ENCODE results near the gene REV1.
"Not testable (repeated sequence)": the region's sequence is repeated elsewhere in the genome, so short reads cannot be mapped to it uniquely, and the experiment has no call there.

The REV1 gene

GRCh38 chr2:99489761-99490622, at the start of gene REV1:
REV1 (minus strand) TSS chr2:99490017; CDS start chr2:99464975, 25,042 bp downstream.
- DNase-seq (ENCODE audit: low spot score) = peak; percentile 94

GRCh38 chr2:99537910-99538485, 48.2 kb upstream of the REV1 start:
- no peak for DNase-seq (ENCODE audit: low spot score)

GRCh38 chr2:99524056-99524455, 34.2 kb upstream of the REV1 start:
- no peak for DNase-seq (ENCODE audit: low spot score)

GRCh38 chr2:99522157-99522556, 32.3 kb upstream of the REV1 start:
- no peak for DNase-seq (ENCODE audit: low spot score)

- DNase-seq (ENCODE audit: low spot score) = no peak
These were observed 31.0 kb upstream of the REV1 start for GRCh38 chr2:99520813-99521212.

GRCh38 chr2:99520195-99520594, 30.4 kb upstream of the REV1 start:
- no peak for DNase-seq (ENCODE audit: low spot score)

GRCh38 chr2:99514357-99514756, 24.5 kb upstream of the REV1 start:
- no peak for DNase-seq (ENCODE audit: low spot score)

GRCh38 chr2:99512181-99512591, 22.4 kb upstream of the REV1 start:
- DNase-seq (ENCODE audit: low spot score) = no peak

GRCh38 chr2:99509387-99509786, 19.6 kb upstream of the REV1 start:
- no peak for DNase-seq (ENCODE audit: low spot score)

- DNase-seq (ENCODE audit: low spot score) = peak; percentile 17
These were observed 18.4 kb upstream of the REV1 start for GRCh38 chr2:99507937-99508818.

GRCh38 chr2:99504844-99505584, 15.2 kb upstream of the REV1 start:
- DNase-seq (ENCODE audit: low spot score) = no peak

- not testable (repeated sequence) for DNase-seq (ENCODE audit: low spot score)
These were observed 14.0 kb upstream of the REV1 start for GRCh38 chr2:99503662-99504416.

GRCh38 chr2:99496021-99496420, 6.2 kb upstream of the REV1 start:
- DNase-seq (ENCODE audit: low spot score) = no peak

GRCh38 chr2:99495115-99495860, 5.5 kb upstream of the REV1 start:
- DNase-seq (ENCODE audit: low spot score) = no peak

- DNase-seq (ENCODE audit: low spot score) = no peak
These were observed 2.9 kb upstream of the REV1 start for GRCh38 chr2:99492721-99493120.

GRCh38 chr2:99490623-99491461, 1.0 kb upstream of the REV1 start:
- DNase-seq (ENCODE audit: low spot score) = no peak

GRCh38 chr2:99489063-99489760, 605 bp downstream of the REV1 start:
- DNase-seq (ENCODE audit: low spot score) = peak; percentile 73

- peak; percentile 7 for DNase-seq (ENCODE audit: low spot score)
These were observed 1.2 kb downstream of the REV1 start for GRCh38 chr2:99488539-99489062.

GRCh38 chr2:99487906-99488305, 1.9 kb downstream of the REV1 start:
- DNase-seq (ENCODE audit: low spot score) = no peak
